HepG2 (cell line): ENCODE data around the gene DUSP9. TPM values are rescaled to one million over a fixed set of nuclear protein-coding genes. Genes with fewer than 3 reads are reported as not detected.

Source experiments
- ATAC-seq: fragments of 200-7000 bp; cut with Tn5 transposase; 3 replicates; pipeline ENCODE4 v1.9.1; 2020; ENCODE audit warnings: mild to moderate bottlenecking, moderate library complexity
- BruUV-seq: library from RNA; stranded (reverse); fragments of 400-500 nt; replicated peaks from 2 replicates; lab custom pipeline; 2021; lab: Mats Ljungman, UMichigan
- CTCF ChIA-PET: fragments of 300-600 bp; formaldehyde crosslinking; extraction: SDS; loops from one replicate; lab custom pipeline; 2021; ENCODE audit warnings: low total read pairs, inconsistent platforms, low intra/inter-chr PET ratio; lab: Yijun Ruan, JAX
- POLR2A ChIA-PET: fragments of 350-600 bp; sonication (Branson Sonifier 250); formaldehyde crosslinking; loops from one replicate; lab custom pipeline; 2020; ENCODE audit warnings: antibody characterized with exemption, inconsistent platforms; lab: Yijun Ruan, JAX
- DNase-seq: peaks from one replicate; pipeline ENCODE4 v3.0.0-alpha.2; 2015; ENCODE audit warnings: low spot score
- FAIRE-seq: peaks from 3 replicates; lab custom pipeline; 2011; peaks lifted over from hg19 to GRCh38; lab: Jason Lieb, UNC
- H2AFZ ChIP-seq: one replicate; pipeline ENCODE4 v1.6.1; 2011; ENCODE audit warnings: low read length, inconsistent platforms
- H3K27ac ChIP-seq: fragments of 300-600 bp; 3 replicates; pipeline ENCODE4 v1.8.0; 2011; ENCODE audit warnings: mixed run types, mild to moderate bottlenecking, mixed read lengths, low read length, inconsistent platforms; ENCODE audit not compliant: insufficient read depth; ENCODE audit errors: extremely low read length
- H3K27me3 ChIP-seq, 2 experiments: fragments of 200-600 bp in 1 of 2; 2 replicates in 1 of 2; 3 replicates in 1 of 2; pipeline versions ENCODE4 v1.6.0 to v1.8.0; 2011; ENCODE audit warnings: low read length in 2 of 2, mild to moderate bottlenecking in 2 of 2, moderate library complexity in 2 of 2, inconsistent platforms in 1 of 2; ENCODE audit not compliant: insufficient read depth in 2 of 2, control insufficient read depth in 1 of 2
- H3K36me3 ChIP-seq, 2 experiments: fragments of 200-600 bp in 1 of 2; replicated peaks in 1 of 2; 2 replicates in 1 of 2; 3 replicates in 1 of 2; pipeline versions ENCODE4 v1.5.1 to v1.8.0; 2011; ENCODE audit warnings: low read length in 2 of 2, inconsistent platforms in 1 of 2; ENCODE audit not compliant: insufficient read depth in 2 of 2, control insufficient read depth in 1 of 2
- H3K4me1 ChIP-seq: 2 replicates; pipeline ENCODE4 v1.5.1; 2012; ENCODE audit warnings: low read length, inconsistent platforms; ENCODE audit not compliant: insufficient read depth
- H3K4me2 ChIP-seq: 2 replicates; pipeline ENCODE4 v1.6.0; 2011; ENCODE audit warnings: low read depth, low read length, inconsistent platforms
- H3K4me3 ChIP-seq, 3 experiments: fragments of 200-600 bp in 1 of 3; sonication (generic), shearing (Covaris generic) in 1 of 3; replicated peaks in 1 of 3; 2 replicates each; pipeline ENCODE4 v1.5.1; 2011 to 2016; ENCODE audit warnings: low read length in 3 of 3, inconsistent platforms in 2 of 3, low read depth in 2 of 3, mild to moderate bottlenecking in 2 of 3, control low read depth in 1 of 3, mixed read lengths in 1 of 3; ENCODE audit not compliant: insufficient read depth in 1 of 3
- H3K79me2 ChIP-seq: one replicate; pipeline ENCODE4 v1.6.1; 2011; ENCODE audit warnings: low read length, inconsistent platforms; ENCODE audit not compliant: insufficient read depth
- H3K9ac ChIP-seq: 2 replicates; pipeline ENCODE4 v1.6.0; 2011; ENCODE audit warnings: mild to moderate bottlenecking, low read depth, low read length, inconsistent platforms; ENCODE audit not compliant: insufficient read depth
- H3K9me3 ChIP-seq: 2 replicates; pipeline ENCODE4 v1.5.1; 2012; ENCODE audit warnings: mild to moderate bottlenecking, low read length
- H4K20me1 ChIP-seq: 2 replicates; pipeline ENCODE4 v1.6.0; 2011; ENCODE audit warnings: inconsistent platforms, mild to moderate bottlenecking, low read length, moderate library complexity; ENCODE audit not compliant: insufficient read depth
- ATF2 ChIP-seq: sonication (generic); formaldehyde crosslinking; IDR thresholded peaks from 2 replicates; pipeline ENCODE4 v1.4.0; 2020; ENCODE audit warnings: missing genetic modification reagents
- MAF1 ChIP-seq: sonication (generic); formaldehyde crosslinking; IDR thresholded peaks from 2 replicates; pipeline ENCODE4 v1.5.0; 2020; ENCODE audit warnings: missing genetic modification reagents, borderline replicate concordance
- MZF1 ChIP-seq: sonication (generic); formaldehyde crosslinking; IDR thresholded peaks from 2 replicates; pipeline ENCODE4 v1.8.1; 2023; ENCODE audit warnings: mild to moderate bottlenecking, missing genetic modification reagents, borderline replicate concordance
- NR2F1 ChIP-seq, 2 experiments: fragments of 450-650 bp in 1 of 2; formaldehyde crosslinking in 1 of 2; IDR thresholded peaks; 2 replicates each; pipeline versions ENCODE4 v1.5.0 to v1.6.1; 2016 to 2020; ENCODE audit warnings: mild to moderate bottlenecking in 1 of 2, missing compliant biosample characterization in 1 of 2, missing genetic modification reagents in 1 of 2, moderate library complexity in 1 of 2
- RBFOX2 ChIP-seq: fragments of 200-400 bp; formaldehyde crosslinking; IDR thresholded peaks from 2 replicates; pipeline ENCODE4 v1.6.1; 2017; ENCODE audit warnings: low read depth, mild to moderate bottlenecking, low read length
- SOX13 ChIP-seq, 3 experiments: fragments of 450-650 bp in 1 of 3; sonication (generic) in 1 of 3; formaldehyde crosslinking in 1 of 3; IDR thresholded peaks in 2 of 3; conservative IDR thresholded peaks in 1 of 3; 2 replicates each; pipeline versions ENCODE4 v1.5.0 to v1.6.1; 2016 to 2020; ENCODE audit warnings: antibody characterized with exemption in 1 of 3, mild to moderate bottlenecking in 1 of 3, missing compliant biosample characterization in 1 of 3, missing genetic modification reagents in 1 of 3, moderate library complexity in 1 of 3
- TCF12 ChIP-seq, 2 experiments: fragments of 450-650 bp in 1 of 2; sonication (generic) in 1 of 2; formaldehyde crosslinking in 1 of 2; IDR thresholded peaks; 2 replicates each; pipeline versions ENCODE4 v1.6.1 to v1.8.0; 2017 to 2022; ENCODE audit warnings: antibody characterized with exemption in 1 of 2, mild to moderate bottlenecking in 1 of 2, missing genetic modification reagents in 1 of 2, moderate library complexity in 1 of 2
- ZFYVE20 ChIP-seq: sonication (generic); formaldehyde crosslinking; IDR thresholded peaks from 2 replicates; pipeline ENCODE4 v1.8.0; 2023; ENCODE audit warnings: low read depth, mild to moderate bottlenecking, moderate library complexity, missing genetic modification reagents, borderline replicate concordance
- ZNF629 ChIP-seq: sonication (generic); formaldehyde crosslinking; conservative IDR thresholded peaks from 2 replicates; pipeline ENCODE4 v1.5.0; 2020; ENCODE audit warnings: missing genetic modification reagents
- ZNF776 ChIP-seq: sonication (generic); formaldehyde crosslinking; IDR thresholded peaks from 2 replicates; pipeline ENCODE4 v1.4.0; 2020; ENCODE audit warnings: mild to moderate bottlenecking, missing genetic modification reagents
- ZNF792 ChIP-seq: IDR thresholded peaks from 2 replicates; pipeline ENCODE4 v1.6.1; 2016
- WGBS: methylation state at CpG from one replicate; pipeline ENCODE4 v1.1.6; 2017; ENCODE audit warnings: low lambda C conversion rate; 5-methylcytosine and 5-hydroxymethylcytosine counted together
- in situ Hi-C: cut with HindIII; loops from 2 replicates; pipeline ENCODE4 v1.10.0; 2017; ENCODE audit warnings: low pct_unique_long_range_greater_than_20kb; ENCODE audit not compliant: extremely low pct_ligation_motif_present
- intact Hi-C: fragments of 100-400 bp; cut with micrococcal nuclease; formaldehyde crosslinking; loops from one replicate; pipeline ENCODE4 v1.10.0; 2022; ENCODE audit not compliant: unreplicated experiment
- polyA plus RNA-seq, 8 experiments: library from polyadenylated mRNA; depleted of rRNA in 3 of 8; stranded (reverse) in 7 of 8; unstranded in 1 of 8; fragments of >200 nt; fragmentation: Illumina TruSeq in 4 of 8; extraction: Trizol in 4 of 8; gene quantifications; 2 replicates each; pipeline versions ENCODE4 v1.2.1 to v1.2.3, GENCODE V29; 2011 to 2016; ENCODE audit warnings: low read depth in 4 of 8, missing spikeins in 1 of 8, mixed read lengths in 1 of 8; ENCODE audit not compliant: insufficient read depth in 1 of 8
- total RNA-seq, 5 experiments: library from RNA; depleted of rRNA; stranded (reverse); fragments of >200 nt; fragmentation: Illumina TruSeq; extraction: Trizol; gene quantifications; 2 replicates each; pipeline ENCODE4 v1.2.3, GENCODE V29; 2016; ENCODE audit warnings: low read depth in 1 of 5
- TF ChIP-seq, protein P1 (sequence below): IDR thresholded peaks from 2 replicates; pipeline ENCODE4 v1.4.0; 2020; ENCODE audit warnings: mild to moderate bottlenecking, missing genetic modification reagents
- TF ChIP-seq, protein P2 (sequence below): IDR thresholded peaks from 2 replicates; pipeline ENCODE4 v1.6.1; 2016; ENCODE audit warnings: control low read depth
- TF ChIP-seq, protein P3 (sequence below): sonication (generic); formaldehyde crosslinking; conservative IDR thresholded peaks from 2 replicates; pipeline ENCODE4 v1.4.0; 2020; ENCODE audit warnings: missing genetic modification reagents

Gene DUSP9
- total and polyA plus RNA-seq, 2 of the 13 experiments (the other 11 are each of a cell fraction or from before 2014, with no cell fraction given), result 235 to 435 TPM

- TF ChIP-seq, protein P1, sequence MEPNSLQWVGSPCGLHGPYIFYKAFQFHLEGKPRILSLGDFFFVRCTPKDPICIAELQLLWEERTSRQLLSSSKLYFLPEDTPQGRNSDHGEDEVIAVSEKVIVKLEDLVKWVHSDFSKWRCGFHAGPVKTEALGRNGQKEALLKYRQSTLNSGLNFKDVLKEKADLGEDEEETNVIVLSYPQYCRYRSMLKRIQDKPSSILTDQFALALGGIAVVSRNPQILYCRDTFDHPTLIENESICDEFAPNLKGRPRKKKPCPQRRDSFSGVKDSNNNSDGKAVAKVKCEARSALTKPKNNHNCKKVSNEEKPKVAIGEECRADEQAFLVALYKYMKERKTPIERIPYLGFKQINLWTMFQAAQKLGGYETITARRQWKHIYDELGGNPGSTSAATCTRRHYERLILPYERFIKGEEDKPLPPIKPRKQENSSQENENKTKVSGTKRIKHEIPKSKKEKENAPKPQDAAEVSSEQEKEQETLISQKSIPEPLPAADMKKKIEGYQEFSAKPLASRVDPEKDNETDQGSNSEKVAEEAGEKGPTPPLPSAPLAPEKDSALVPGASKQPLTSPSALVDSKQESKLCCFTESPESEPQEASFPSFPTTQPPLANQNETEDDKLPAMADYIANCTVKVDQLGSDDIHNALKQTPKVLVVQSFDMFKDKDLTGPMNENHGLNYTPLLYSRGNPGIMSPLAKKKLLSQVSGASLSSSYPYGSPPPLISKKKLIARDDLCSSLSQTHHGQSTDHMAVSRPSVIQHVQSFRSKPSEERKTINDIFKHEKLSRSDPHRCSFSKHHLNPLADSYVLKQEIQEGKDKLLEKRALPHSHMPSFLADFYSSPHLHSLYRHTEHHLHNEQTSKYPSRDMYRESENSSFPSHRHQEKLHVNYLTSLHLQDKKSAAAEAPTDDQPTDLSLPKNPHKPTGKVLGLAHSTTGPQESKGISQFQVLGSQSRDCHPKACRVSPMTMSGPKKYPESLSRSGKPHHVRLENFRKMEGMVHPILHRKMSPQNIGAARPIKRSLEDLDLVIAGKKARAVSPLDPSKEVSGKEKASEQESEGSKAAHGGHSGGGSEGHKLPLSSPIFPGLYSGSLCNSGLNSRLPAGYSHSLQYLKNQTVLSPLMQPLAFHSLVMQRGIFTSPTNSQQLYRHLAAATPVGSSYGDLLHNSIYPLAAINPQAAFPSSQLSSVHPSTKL (CRISPR knock-in tag), result peak; percentile 62
- no peak for TF ChIP-seq MAF1 (CRISPR knock-in tag)
- TF ChIP-seq ZNF629 (CRISPR knock-in tag), result no peak
- TF ChIP-seq TCF12 (IDR thresholded peaks at IDR 0.05), result no peak
- TF ChIP-seq TCF12 (CRISPR knock-in tag; IDR thresholded peaks at IDR 0.05), result 0 out of 2 replicates have a peak, but pooled peaks have one; percentile 38
- TF ChIP-seq, protein P2, sequence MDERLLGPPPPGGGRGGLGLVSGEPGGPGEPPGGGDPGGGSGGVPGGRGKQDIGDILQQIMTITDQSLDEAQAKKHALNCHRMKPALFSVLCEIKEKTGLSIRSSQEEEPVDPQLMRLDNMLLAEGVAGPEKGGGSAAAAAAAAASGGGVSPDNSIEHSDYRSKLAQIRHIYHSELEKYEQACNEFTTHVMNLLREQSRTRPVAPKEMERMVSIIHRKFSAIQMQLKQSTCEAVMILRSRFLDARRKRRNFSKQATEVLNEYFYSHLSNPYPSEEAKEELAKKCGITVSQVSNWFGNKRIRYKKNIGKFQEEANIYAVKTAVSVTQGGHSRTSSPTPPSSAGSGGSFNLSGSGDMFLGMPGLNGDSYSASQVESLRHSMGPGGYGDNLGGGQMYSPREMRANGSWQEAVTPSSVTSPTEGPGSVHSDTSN (CRISPR knock-in tag), result no peak
- TF ChIP-seq SOX13 (IDR thresholded peaks at IDR 0.05), result no peak
- TF ChIP-seq SOX13 (CRISPR knock-in tag; conservative IDR thresholded peaks at IDR 0.05 in 1 of 2, IDR thresholded peaks at IDR 0.05 in 1 of 2), result peak in 1 of 2 experiments; percentile 8; a peak in 1 of 4 replicates
Measured at GRCh38 chrX:153634832-153635231, 12.2 kb upstream of the DUSP9 start (continued).

DNA sequence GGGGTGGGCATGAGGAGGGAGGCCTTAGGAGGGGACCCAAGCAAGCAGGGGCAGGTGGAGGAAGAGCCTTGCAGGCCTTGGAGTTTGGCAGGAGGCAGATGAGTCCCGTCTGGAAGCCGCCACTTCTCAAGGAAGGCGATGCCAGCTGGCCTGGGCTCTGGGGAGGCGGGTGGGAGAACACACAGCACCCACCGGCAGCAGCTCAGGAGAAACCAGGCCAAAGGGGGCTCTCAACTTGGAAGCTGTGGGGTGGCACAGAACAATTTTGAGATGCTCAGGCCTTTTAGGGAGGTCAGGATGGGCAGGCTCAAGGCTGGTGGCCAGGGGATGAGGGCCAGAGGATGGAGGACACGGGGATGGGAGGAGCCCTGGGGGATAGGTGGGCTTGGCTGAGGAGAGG is 11.6 kb upstream of the DUSP9 start:
- ATAC-seq (no peak), DNase-seq (no peak), FAIRE-seq (no peak)
- no peaks in the 10 kb centered on the region for H3K9me3 ChIP-seq
- H3K4me3 ChIP-seq, result no peak overlapping the region
- ChIA-PET CTCF (interaction anchor here (1.5 to 3.1 kb wide), 2 partner anchors 14 to 25 kb away, joined by 5 to 21 read pairs; no protein-coding TSS in a partner anchor), POLR2A (interaction anchor here (2.1 to 4.2 kb wide), 4 partner anchors 10 to 25 kb away, joined by 5 to 156 read pairs (median 42); partner anchors contain the start of gene DUSP9)
- no peaks in the 10 kb centered on the region for H3K27me3 ChIP-seq
- no peaks in the 10 kb centered on the region for H3K79me2 ChIP-seq
- H3K9ac ChIP-seq, result no peak overlapping the region
- in situ Hi-C loops (no loop called here), intact Hi-C loops (no loop called here)
- H4K20me1 ChIP-seq, result no peaks in the 10 kb centered on the region
- H3K36me3 ChIP-seq, result no peaks in the 10 kb centered on the region
- no peak overlapping the region for H3K4me2 ChIP-seq
- H2AFZ ChIP-seq, result no peak overlapping the region
- peak overlapping the region; percentile 43 for H3K27ac ChIP-seq
- peaks cover 75% of the 10 kb centered on the region for H3K4me1 ChIP-seq
- WGBS, result 92% methylated on average over 2 of the region's 6 CpGs
- no TSS peak for BruUV-seq
- TF ChIP-seq ZNF776 (CRISPR knock-in tag), result no peak
- TF ChIP-seq ZFYVE20 (CRISPR knock-in tag), result no peak
- no peak for TF ChIP-seq NR2F1 (CRISPR knock-in tag; IDR thresholded peaks at IDR 0.05)
- TF ChIP-seq ZNF792, result no peak
- no peak for TF ChIP-seq MZF1 (CRISPR knock-in tag)
- TF ChIP-seq ATF2 (CRISPR knock-in tag), result no peak
- TF ChIP-seq, protein P3, sequence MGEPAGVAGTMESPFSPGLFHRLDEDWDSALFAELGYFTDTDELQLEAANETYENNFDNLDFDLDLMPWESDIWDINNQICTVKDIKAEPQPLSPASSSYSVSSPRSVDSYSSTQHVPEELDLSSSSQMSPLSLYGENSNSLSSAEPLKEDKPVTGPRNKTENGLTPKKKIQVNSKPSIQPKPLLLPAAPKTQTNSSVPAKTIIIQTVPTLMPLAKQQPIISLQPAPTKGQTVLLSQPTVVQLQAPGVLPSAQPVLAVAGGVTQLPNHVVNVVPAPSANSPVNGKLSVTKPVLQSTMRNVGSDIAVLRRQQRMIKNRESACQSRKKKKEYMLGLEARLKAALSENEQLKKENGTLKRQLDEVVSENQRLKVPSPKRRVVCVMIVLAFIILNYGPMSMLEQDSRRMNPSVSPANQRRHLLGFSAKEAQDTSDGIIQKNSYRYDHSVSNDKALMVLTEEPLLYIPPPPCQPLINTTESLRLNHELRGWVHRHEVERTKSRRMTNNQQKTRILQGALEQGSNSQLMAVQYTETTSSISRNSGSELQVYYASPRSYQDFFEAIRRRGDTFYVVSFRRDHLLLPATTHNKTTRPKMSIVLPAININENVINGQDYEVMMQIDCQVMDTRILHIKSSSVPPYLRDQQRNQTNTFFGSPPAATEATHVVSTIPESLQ (CRISPR knock-in tag), result no peak
- no peak for TF ChIP-seq RBFOX2
